NCI-H82 (cell line): ENCODE results near the gene MFAP3.

ENCODE experiments used
- DNase-seq: peaks from one replicate; lab custom pipeline; 2025; lab: John Stamatoyannopoulos, UW

MFAP3 gene

DNA sequence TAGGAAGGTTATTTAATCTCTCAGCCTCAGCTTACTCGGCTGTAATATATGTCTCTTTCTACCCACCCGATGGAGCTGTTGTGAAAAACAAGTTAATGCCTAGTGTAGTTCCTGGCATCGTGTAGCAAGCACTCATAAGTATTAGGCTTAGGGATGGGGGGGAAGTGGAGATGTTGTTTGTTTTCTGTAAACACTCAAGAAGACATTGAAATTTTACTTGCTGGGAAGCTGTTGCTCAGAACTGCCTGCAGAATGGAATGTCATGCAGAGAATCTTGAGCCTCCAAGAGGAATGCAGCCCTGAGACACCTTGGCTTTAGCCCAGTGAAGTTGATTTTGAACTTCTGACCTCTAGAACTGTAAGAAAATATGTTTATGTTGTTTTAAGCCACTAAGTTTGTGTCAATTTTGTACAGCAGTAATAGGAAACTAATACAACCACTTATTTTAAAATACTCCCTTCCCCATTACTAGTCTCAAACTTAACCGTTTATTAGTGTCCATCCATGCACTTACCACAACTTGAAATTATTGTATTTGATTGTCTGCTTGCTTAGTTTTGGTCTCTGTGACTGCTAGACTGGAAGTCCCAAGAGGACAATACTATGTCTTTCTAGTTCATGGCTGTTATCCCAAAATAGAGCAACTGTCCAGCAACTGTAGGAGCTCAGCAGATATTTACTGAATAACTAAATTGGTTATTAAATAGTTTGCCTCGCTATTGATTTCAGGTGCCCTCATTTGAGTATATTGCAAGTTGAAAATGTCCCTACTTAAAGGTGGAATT is 53.8 kb downstream of the MFAP3 start:
- peak; percentile 5 for DNase-seq

DNA sequence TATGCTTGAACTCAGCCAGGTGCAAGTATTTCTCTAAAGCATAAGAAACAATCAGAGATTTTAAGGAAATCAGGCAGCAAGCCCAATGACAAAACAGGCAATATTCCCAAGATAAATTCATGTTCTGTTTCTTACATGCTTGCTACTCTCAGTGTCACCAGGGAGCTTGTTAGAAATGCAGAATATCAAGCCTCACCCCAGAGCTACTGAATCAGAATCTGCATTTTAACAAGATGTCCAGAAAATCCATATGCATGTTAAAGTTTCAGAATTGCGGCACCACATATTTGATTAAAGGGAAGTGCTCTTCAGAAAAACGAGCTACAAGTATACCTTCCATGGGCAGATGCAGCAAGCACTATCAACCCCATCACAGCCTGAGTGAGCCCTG is 54.4 kb downstream of the MFAP3 start:
- DNase-seq: no peak

DNA sequence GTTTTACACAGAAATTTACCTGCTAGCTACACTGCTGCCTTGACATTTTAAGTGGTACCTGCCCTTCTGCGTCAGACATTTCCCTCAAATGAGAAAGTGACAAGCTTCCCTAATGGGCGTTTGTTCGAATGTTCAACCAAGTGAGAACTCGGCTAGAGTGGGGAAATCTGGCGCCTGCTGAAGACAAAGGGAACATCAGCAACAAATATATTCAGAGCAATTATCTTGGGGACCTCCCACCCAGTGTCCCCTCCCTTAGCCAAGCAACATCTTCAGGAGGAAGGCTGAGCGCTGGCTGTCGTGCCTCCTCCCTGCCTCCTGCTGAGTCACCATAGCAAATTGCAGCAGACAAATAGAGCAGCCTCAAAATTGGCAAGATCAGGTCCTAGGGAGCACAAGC is 57.1 kb downstream of the MFAP3 start:
- no peak for DNase-seq

- no peak for DNase-seq
These were observed 58.3 kb downstream of the MFAP3 start for GRCh38 chr5:154097031-154097430.

GRCh38 chr5:154098465-154098864 is 59.7 kb downstream of the MFAP3 start:
- no peak for DNase-seq

GRCh38 chr5:154101184-154101583 is 62.4 kb downstream of the MFAP3 start:
- DNase-seq: no peak

- DNase-seq: peak; percentile 35
These were observed 64.5 kb downstream of the MFAP3 start for GRCh38 chr5:154103233-154103632.
